Right renal pelvis (tissue), 4 donors: ENCODE data around the gene GLI3. TPM values are rescaled to one million over a fixed set of nuclear protein-coding genes. Genes with fewer than 3 reads are reported as not detected.

ENCODE experiments used
- DNase-seq, 4 donors: peaks; one replicate each; pipeline ENCODE4 v3.0.0-alpha.2; 2013; ENCODE audit warnings: low read depth in 4 of 4, low spot score in 3 of 4, missing footprints in 1 of 4
- polyA plus RNA-seq, 4 donors: library from polyadenylated mRNA; unstranded; fragments of 120-200 nt; gene quantifications; one replicate each; pipeline ENCODE4 v1.2.1, GENCODE V29; 2013; ENCODE audit not compliant: insufficient read length in 4 of 4

GLI3 gene
- polyA plus RNA-seq, 4 donors, result 13.6 to 17.3 (median 15.1) TPM

- peak in 1 of 4 donors; percentile 63 for DNase-seq
Measured at GRCh38 chr7:42152329-42153205, 84.4 kb downstream of the GLI3 start.

GRCh38 chr7:42151309-42151708 lies 85.7 kb downstream of the GLI3 start:
- DNase-seq, result no peak

- no peak for DNase-seq
Measured at GRCh38 chr7:42145539-42145938, 91.5 kb downstream of the GLI3 start.

GRCh38 chr7:42144604-42145003 lies 92.4 kb downstream of the GLI3 start:
- no peak for DNase-seq

GRCh38 chr7:42143711-42144600 lies 93.1 kb downstream of the GLI3 start:
- no peak for DNase-seq

GRCh38 chr7:42142089-42142488 lies 94.9 kb downstream of the GLI3 start:
- no peak for DNase-seq

GRCh38 chr7:42139751-42140150 lies 97.3 kb downstream of the GLI3 start:
- no peak for DNase-seq

- DNase-seq, result no peak
Measured at GRCh38 chr7:42138691-42139090, 98.3 kb downstream of the GLI3 start.

- no peak for DNase-seq
Measured at GRCh38 chr7:42137941-42138340, 99.1 kb downstream of the GLI3 start.

- no peak for DNase-seq
Measured at GRCh38 chr7:42137431-42137830, 99.6 kb downstream of the GLI3 start.

GRCh38 chr7:42135728-42136127 lies 101.3 kb downstream of the GLI3 start:
- no peak for DNase-seq

GRCh38 chr7:42134276-42134876 lies 102.6 kb downstream of the GLI3 start:
- no peak for DNase-seq

- no peak for DNase-seq
Measured at GRCh38 chr7:42133321-42133720, 103.7 kb downstream of the GLI3 start.

GRCh38 chr7:42128703-42129102 lies 108.3 kb downstream of the GLI3 start:
- no peak for DNase-seq

- no peak for DNase-seq
Measured at GRCh38 chr7:42127232-42127622, 109.8 kb downstream of the GLI3 start.

- no peak for DNase-seq
Measured at GRCh38 chr7:42126475-42127231, 110.4 kb downstream of the GLI3 start.

GRCh38 chr7:42125321-42125720 lies 111.7 kb downstream of the GLI3 start:
- no peak for DNase-seq

- DNase-seq, result no peak
Measured at GRCh38 chr7:42123716-42124115, 113.3 kb downstream of the GLI3 start.

GRCh38 chr7:42120191-42120590 lies 116.8 kb downstream of the GLI3 start:
- DNase-seq, result no peak

GRCh38 chr7:42117201-42117600 lies 119.8 kb downstream of the GLI3 start:
- DNase-seq, result no peak
